ENCODE results near the gene DCLRE1B.
"Not testable (repeated sequence)": the region's sequence is repeated elsewhere in the genome, so short reads cannot be mapped to it uniquely, and the experiment has no call there.

DCLRE1B gene

GRCh38 chr1:113946112-113946511 is 41.0 kb downstream of the DCLRE1B start:
- in situ Hi-C loops (cut with MboI; ENCODE audit: low sequenced_read_pairs) = no loop called here

GRCh38 chr1:113946678-113947387 is 41.7 kb downstream of the DCLRE1B start:
- in situ Hi-C loops (cut with MboI; ENCODE audit: low sequenced_read_pairs) = no loop called here

- in situ Hi-C loops (cut with MboI; ENCODE audit: low sequenced_read_pairs) = no loop called here
Observed at GRCh38 chr1:113947388-113948107, 42.4 kb downstream of the DCLRE1B start.

- in situ Hi-C loops (cut with MboI; ENCODE audit: low sequenced_read_pairs) = not testable (repeated sequence)
Observed at GRCh38 chr1:113948151-113948550, 43.0 kb downstream of the DCLRE1B start.

GRCh38 chr1:113949007-113949406 is 43.9 kb downstream of the DCLRE1B start:
- in situ Hi-C loops (cut with MboI; ENCODE audit: low sequenced_read_pairs) = no loop called here

- in situ Hi-C loops (cut with MboI; ENCODE audit: low sequenced_read_pairs) = no loop called here
Observed at GRCh38 chr1:113950908-113951307, 45.8 kb downstream of the DCLRE1B start.

GRCh38 chr1:113951719-113952118 is 46.6 kb downstream of the DCLRE1B start:
- in situ Hi-C loops (cut with MboI; ENCODE audit: low sequenced_read_pairs) = no loop called here

GRCh38 chr1:113957984-113958383 is 52.9 kb downstream of the DCLRE1B start:
- in situ Hi-C loops (cut with MboI; ENCODE audit: low sequenced_read_pairs) = no loop called here

GRCh38 chr1:113958691-113959090 is 53.6 kb downstream of the DCLRE1B start:
- in situ Hi-C loops (cut with MboI; ENCODE audit: low sequenced_read_pairs) = no loop called here

- in situ Hi-C loops (cut with MboI; ENCODE audit: low sequenced_read_pairs) = no loop called here
Observed at GRCh38 chr1:113963281-113963906, 58.3 kb downstream of the DCLRE1B start.

Data from HL-60/S4 treated with retinoic acid at 250 ng/mL for 4 days and 3 days (cell line).